Measurements from ENCODE around the gene GPS2. TPM values are rescaled to one million over a fixed set of nuclear protein-coding genes. Genes with fewer than 3 reads are reported as not detected.

The GPS2 gene
- total and polyA plus RNA-seq, 2 donors (not counting 1 experiment from before 2014, with no cell fraction given), result 137 to 225 TPM

DNA sequence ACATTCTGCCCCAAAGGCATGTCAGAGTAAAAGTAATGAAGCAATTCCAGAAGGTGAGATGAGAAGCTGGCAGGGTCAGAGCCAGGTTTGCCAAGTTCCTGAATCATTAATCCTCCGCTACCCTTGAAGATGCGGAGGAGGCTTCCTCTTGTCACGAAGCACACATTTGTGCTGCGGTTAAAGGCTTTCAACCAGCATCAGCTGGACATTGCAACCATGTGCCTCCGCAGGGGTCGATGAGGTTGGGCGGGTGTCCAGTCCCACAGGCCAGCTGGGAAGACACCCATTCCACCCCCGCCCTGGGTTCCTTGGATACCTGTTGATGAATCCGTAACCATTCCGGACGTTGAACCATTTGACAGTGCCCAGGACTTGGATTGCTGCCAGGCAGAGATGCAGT is 22.0 kb downstream of the GPS2 start:
- Histone ChIP-seq H3K4me1 (ENCODE audit: control insufficient read depth in 2 of 2, insufficient read depth in 2 of 2, low read length in 2 of 2) (peaks cover 28 to 30% of the 10 kb centered on the region in 2 donors), H4K20me1 (ENCODE audit: control insufficient read depth, insufficient read depth, low read length, poor library complexity, severe bottlenecking) (no peaks in the 10 kb centered on the region), H3K4me2 (replicated peaks; ENCODE audit: low read depth, low read length, poor library complexity, severe bottlenecking) (no peak overlapping the region), H3K27me3 (replicated peaks in 1 of 4; ENCODE audit: control extremely low read depth in 1 of 4, control insufficient read depth in 3 of 4, insufficient read depth in 4 of 4, low read length in 3 of 4) (peaks cover 0 to 56% (median 15%) of the 10 kb centered on the region in 4 experiments), H3K4me3 (ENCODE audit: control extremely low read depth in 1 of 5, extremely low read depth in 1 of 5, insufficient read depth in 1 of 5, low read depth in 2 of 5, low read length in 4 of 5) (no peak overlapping the region), H3K79me2 (ENCODE audit: control insufficient read depth, insufficient read depth, low read length) (no peaks in the 10 kb centered on the region), H3K9ac (ENCODE audit: low read length) (no peak overlapping the region), H2AFZ (ENCODE audit: insufficient read depth, low read depth, low read length, poor library complexity, severe bottlenecking) (no peak overlapping the region), H3K9me3 (ENCODE audit: control extremely low read depth in 1 of 3, control insufficient read depth in 2 of 3, insufficient read depth in 1 of 3, low read length in 2 of 3) (peaks cover 0 to 7% (median 0%) of the 10 kb centered on the region in 3 donors), H3K27ac (ENCODE audit: low read length in 2 of 2) (no peak overlapping the region), H3K36me3 (replicated peaks in 1 of 2; ENCODE audit: control extremely low read depth in 1 of 2, control insufficient read depth in 1 of 2, extremely low read depth in 1 of 2, insufficient read depth in 2 of 2, low read length in 1 of 2) (no peaks in the 10 kb centered on the region)
- peaks cover 22% of the 10 kb centered on the region for H3K4me1 Mint-ChIP-seq
- intact Hi-C loops (cut with micrococcal nuclease), result loop anchor here (10.0 kb wide), 1 partner anchor 158 kb away; no protein-coding TSS in a partner anchor
- WGBS (ENCODE audit: insufficient coverage), result 98% methylated on average over 8 of the region's 11 CpGs
- DNase-seq, result no peak
- ChIA-PET CTCF (interaction anchor here (1.2 kb wide), 1 partner anchor 34 kb away, joined by 3 read pairs; no protein-coding TSS in a partner anchor), POLR2A (interaction anchor here (0.7 to 1.4 kb wide), 2 partner anchors 12 to 75 kb away, joined by 4 to 7 read pairs; partner anchors contain the start of gene SLC2A4)
- peaks cover 41% of the 10 kb centered on the region for H3K27me3 Mint-ChIP-seq
- H3K4me3 Mint-ChIP-seq, result peak overlapping the region; percentile 77
- TF ChIP-seq, protein P1, sequence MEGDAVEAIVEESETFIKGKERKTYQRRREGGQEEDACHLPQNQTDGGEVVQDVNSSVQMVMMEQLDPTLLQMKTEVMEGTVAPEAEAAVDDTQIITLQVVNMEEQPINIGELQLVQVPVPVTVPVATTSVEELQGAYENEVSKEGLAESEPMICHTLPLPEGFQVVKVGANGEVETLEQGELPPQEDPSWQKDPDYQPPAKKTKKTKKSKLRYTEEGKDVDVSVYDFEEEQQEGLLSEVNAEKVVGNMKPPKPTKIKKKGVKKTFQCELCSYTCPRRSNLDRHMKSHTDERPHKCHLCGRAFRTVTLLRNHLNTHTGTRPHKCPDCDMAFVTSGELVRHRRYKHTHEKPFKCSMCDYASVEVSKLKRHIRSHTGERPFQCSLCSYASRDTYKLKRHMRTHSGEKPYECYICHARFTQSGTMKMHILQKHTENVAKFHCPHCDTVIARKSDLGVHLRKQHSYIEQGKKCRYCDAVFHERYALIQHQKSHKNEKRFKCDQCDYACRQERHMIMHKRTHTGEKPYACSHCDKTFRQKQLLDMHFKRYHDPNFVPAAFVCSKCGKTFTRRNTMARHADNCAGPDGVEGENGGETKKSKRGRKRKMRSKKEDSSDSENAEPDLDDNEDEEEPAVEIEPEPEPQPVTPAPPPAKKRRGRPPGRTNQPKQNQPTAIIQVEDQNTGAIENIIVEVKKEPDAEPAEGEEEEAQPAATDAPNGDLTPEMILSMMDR (IDR thresholded peaks at IDR 0.05), result no peak
- no peak for TF ChIP-seq EZH2 (IDR thresholded peaks at IDR 0.05; ENCODE audit: borderline replicate concordance, insufficient read depth, low read depth, low read length, poor library complexity, severe bottlenecking)
- no peak for ATAC-seq (ENCODE audit: low read depth)
- no peaks in the 10 kb centered on the region for H3K9me3 Mint-ChIP-seq (ENCODE audit: insufficient read depth)
- H3K27ac Mint-ChIP-seq, result no peak overlapping the region

DNA sequence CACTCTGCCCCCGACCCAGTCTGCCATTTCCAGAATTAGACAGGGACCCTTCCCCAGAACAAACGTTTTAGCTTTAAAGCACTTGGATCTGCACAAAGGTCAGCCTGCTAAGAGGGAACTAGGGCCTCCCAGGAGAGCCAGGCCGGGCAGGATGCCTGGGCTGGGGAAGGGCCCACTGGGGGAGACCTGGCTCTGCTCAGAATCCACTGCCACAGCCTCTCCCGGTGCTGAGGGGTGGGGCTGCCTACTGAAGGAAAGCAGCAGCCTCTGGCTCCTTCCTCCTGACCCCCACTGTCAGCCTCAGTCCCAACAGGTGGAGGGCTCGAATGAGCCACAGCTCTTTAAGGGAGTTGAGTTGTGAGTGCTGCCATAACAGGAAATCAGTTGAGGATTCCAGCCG is 22.4 kb downstream of the GPS2 start:
- H3K4me3 ChIP-seq (ENCODE audit: control extremely low read depth in 1 of 5, extremely low read depth in 1 of 5, insufficient read depth in 1 of 5, low read depth in 2 of 5, low read length in 4 of 5), result no peak overlapping the region
- 67% methylated on average over 1 of the region's 6 CpGs for WGBS (ENCODE audit: insufficient coverage)
- H2AFZ ChIP-seq (ENCODE audit: insufficient read depth, low read depth, low read length, poor library complexity, severe bottlenecking), result no peak overlapping the region
- H3K27ac ChIP-seq (ENCODE audit: low read length in 2 of 2), result no peak overlapping the region
- ATAC-seq (ENCODE audit: low read depth) (no peak), DNase-seq (no peak)
- TF ChIP-seq EZH2 (IDR thresholded peaks at IDR 0.05; ENCODE audit: borderline replicate concordance, insufficient read depth, low read depth, low read length, poor library complexity, severe bottlenecking), result no peak
- TF ChIP-seq, protein P1 (IDR thresholded peaks at IDR 0.05), result no peak
- Mint-ChIP-seq H3K4me3 (peak overlapping the region; percentile 52), H3K9me3 (ENCODE audit: insufficient read depth) (no peaks in the 10 kb centered on the region), H3K27ac (no peak overlapping the region), H3K27me3 (peaks cover 45% of the 10 kb centered on the region), H3K4me1 (peaks cover 22% of the 10 kb centered on the region)
- H3K36me3 ChIP-seq (replicated peaks in 1 of 2; ENCODE audit: control extremely low read depth in 1 of 2, control insufficient read depth in 1 of 2, extremely low read depth in 1 of 2, insufficient read depth in 2 of 2, low read length in 1 of 2), result no peaks in the 10 kb centered on the region
- H3K27me3 ChIP-seq (replicated peaks in 1 of 4; ENCODE audit: control extremely low read depth in 1 of 4, control insufficient read depth in 3 of 4, insufficient read depth in 4 of 4, low read length in 3 of 4), result peaks cover 0 to 58% (median 15%) of the 10 kb centered on the region in 4 experiments
- no peaks in the 10 kb centered on the region for H3K79me2 ChIP-seq (ENCODE audit: control insufficient read depth, insufficient read depth, low read length)
- intact Hi-C loops (cut with micrococcal nuclease), result loop anchor here (10.0 kb wide), 1 partner anchor 158 kb away; no protein-coding TSS in a partner anchor
- no peaks in the 10 kb centered on the region for H4K20me1 ChIP-seq (ENCODE audit: control insufficient read depth, insufficient read depth, low read length, poor library complexity, severe bottlenecking)
- no peak overlapping the region for H3K4me2 ChIP-seq (replicated peaks; ENCODE audit: low read depth, low read length, poor library complexity, severe bottlenecking)
- H3K9ac ChIP-seq (ENCODE audit: low read length), result no peak overlapping the region
- peaks cover 0 to 7% (median 0%) of the 10 kb centered on the region in 3 donors for H3K9me3 ChIP-seq (ENCODE audit: control extremely low read depth in 1 of 3, control insufficient read depth in 2 of 3, insufficient read depth in 1 of 3, low read length in 2 of 3)
- ChIA-PET POLR2A (no interaction called here), CTCF (interaction anchor here (1.2 kb wide), 1 partner anchor 33 kb away, joined by 3 read pairs; no protein-coding TSS in a partner anchor)
- peaks cover 28 to 30% of the 10 kb centered on the region in 2 donors for H3K4me1 ChIP-seq (ENCODE audit: control insufficient read depth in 2 of 2, insufficient read depth in 2 of 2, low read length in 2 of 2)
